ENCODE measurements around the gene POLR3B.

GRCh38 chr12:106308121-106308520 is 49.4 kb upstream of the POLR3B start:
- TF ChIP-seq CTCF (IDR thresholded peaks at IDR 0.05; ENCODE audit: low read depth, low read length, poor library complexity, severe bottlenecking) = no peak
- TF ChIP-seq EZH2phosphoT487 (IDR thresholded peaks at IDR 0.05; ENCODE audit: borderline replicate concordance, low read length) = no peak

All from DOHH2 (cell line).